K562 (cell line): ENCODE data around the gene C16orf86. TPM values are rescaled to one million over a fixed set of nuclear protein-coding genes. Genes with fewer than 3 reads are reported as not detected.
A peak's percentile ranks its signal among the peaks of the same experiment; 100 is the strongest.

ENCODE experiments used
- ATAC-seq: fragments of 200-7000 bp; cut with Tn5 transposase; 3 replicates; pipeline ENCODE4 v1.9.1; 2020; ENCODE audit warnings: moderate library complexity
- BruUV-seq: library from RNA; stranded (reverse); fragments of 400-500 nt; replicated peaks from 2 replicates; lab custom pipeline; 2021; lab: Mats Ljungman, UMichigan
- CTCF ChIA-PET: fragments of 300-600 bp; formaldehyde crosslinking; extraction: SDS; loops from one replicate; lab custom pipeline; 2021; ENCODE audit warnings: low intra/inter-chr PET ratio; lab: Yijun Ruan, JAX
- POLR2A ChIA-PET: fragments of 300-600, 350-650 bp; sonication (Branson Sonifier 250); formaldehyde crosslinking; extraction: SDS; loops from one replicate; lab custom pipeline; 2021; ENCODE audit warnings: antibody characterized with exemption, inconsistent platforms; lab: Yijun Ruan, JAX
- DNase-seq, 4 experiments: peaks; one replicate each; pipeline versions ENCODE4 v3.0.0 to v3.0.0-alpha.2; 2011 to 2018; ENCODE audit warnings: low spot score in 3 of 4, mixed read lengths in 3 of 4; ENCODE audit errors: extremely low read depth in 1 of 4
- FAIRE-seq: peaks from 2 replicates; lab custom pipeline; 2011; peaks lifted over from hg19 to GRCh38; lab: Jason Lieb, UNC
- H2AFZ ChIP-seq: 2 replicates; pipeline ENCODE4 v1.6.0; 2011; ENCODE audit warnings: low read depth, low read length, control low read depth, inconsistent platforms
- H3K27ac ChIP-seq: fragments of 200-600 bp; 3 replicates; pipeline ENCODE4 v1.8.0; 2011; ENCODE audit warnings: low read depth, mild to moderate bottlenecking, control low read depth, inconsistent platforms, low read length, moderate library complexity, mixed read lengths; ENCODE audit errors: extremely low read depth
- H3K27me3 ChIP-seq, 2 experiments: fragments of 300-600 bp in 1 of 2; 2 replicates in 1 of 2; 3 replicates in 1 of 2; pipeline versions ENCODE4 v1.6.0 to v1.8.0; 2011; ENCODE audit warnings: inconsistent platforms in 2 of 2, low read length in 2 of 2, mild to moderate bottlenecking in 1 of 2, mixed read lengths in 1 of 2, moderate library complexity in 1 of 2; ENCODE audit not compliant: control insufficient read depth in 2 of 2, insufficient read depth in 2 of 2
- H3K36me3 ChIP-seq: fragments of 300-600 bp; 3 replicates; pipeline ENCODE4 v1.8.0; 2011; ENCODE audit warnings: mild to moderate bottlenecking, low read length, inconsistent platforms; ENCODE audit not compliant: control insufficient read depth, insufficient read depth
- H3K4me1 ChIP-seq, 2 experiments: fragments of 200-600 bp in 1 of 2; replicated peaks in 1 of 2; 2 replicates in 1 of 2; 3 replicates in 1 of 2; pipeline versions ENCODE4 v1.5.1 to v1.8.0; 2011; ENCODE audit warnings: inconsistent platforms in 2 of 2, low read length in 2 of 2, mild to moderate bottlenecking in 1 of 2, mixed read lengths in 1 of 2, moderate library complexity in 1 of 2; ENCODE audit not compliant: control insufficient read depth in 2 of 2, insufficient read depth in 2 of 2
- H3K4me2 ChIP-seq: 2 replicates; pipeline ENCODE4 v1.6.1; 2011; ENCODE audit warnings: low read length, control low read depth, inconsistent platforms, mixed read lengths; ENCODE audit not compliant: insufficient read depth
- H3K4me3 ChIP-seq: fragments of 200-600 bp; sonication (generic), shearing (Covaris generic); 2 replicates; pipeline ENCODE4 v1.5.1; 2016; ENCODE audit warnings: control low read depth, inconsistent platforms
- H3K79me2 ChIP-seq: fragments of 200-600 bp; 3 replicates; pipeline ENCODE4 v1.8.0; 2011; ENCODE audit warnings: low read length, inconsistent platforms; ENCODE audit not compliant: control insufficient read depth, insufficient read depth
- H3K9ac ChIP-seq, 2 experiments: 2 replicates each; pipeline versions ENCODE4 v1.6.0 to v1.6.1; 2011; ENCODE audit warnings: low read depth in 2 of 2, low read length in 2 of 2, control low read depth in 1 of 2, inconsistent platforms in 1 of 2, mild to moderate bottlenecking in 1 of 2, mixed read lengths in 1 of 2; ENCODE audit not compliant: insufficient read depth in 1 of 2
- H3K9me1 ChIP-seq: one replicate; pipeline ENCODE4 v1.6.0; 2011; ENCODE audit warnings: inconsistent platforms, mild to moderate bottlenecking, low read length, moderate library complexity; ENCODE audit not compliant: control insufficient read depth, insufficient read depth
- H3K9me3 ChIP-seq: replicated peaks from 2 replicates; pipeline ENCODE4 v1.5.1; 2011; ENCODE audit warnings: low read depth, low read length, inconsistent platforms; ENCODE audit not compliant: control insufficient read depth, insufficient read depth
- H4K20me1 ChIP-seq: replicated peaks from 2 replicates; pipeline ENCODE4 v1.6.1; 2011; ENCODE audit warnings: low read length, inconsistent platforms, mixed read lengths; ENCODE audit not compliant: control insufficient read depth, insufficient read depth
- CBFA2T2 ChIP-seq: fragments of 450-650 bp; conservative IDR thresholded peaks from 2 replicates; pipeline ENCODE4 v1.6.1; 2017; ENCODE audit warnings: mild to moderate bottlenecking
- CBFA2T3 ChIP-seq: fragments of 450-650 bp; IDR thresholded peaks from 2 replicates; pipeline ENCODE4 v1.6.1; 2017
- GTF2A2 ChIP-seq: IDR thresholded peaks from 2 replicates; pipeline ENCODE4 v1.6.1; 2016; ENCODE audit warnings: mild to moderate bottlenecking, missing genetic modification characterization, missing compliant biosample characterization
- NCOR1 ChIP-seq: fragments of 450-650 bp; IDR thresholded peaks from 2 replicates; pipeline ENCODE4 v1.6.1; 2016; ENCODE audit warnings: mild to moderate bottlenecking, moderate library complexity
- TAL1 ChIP-seq: fragments of 450-650 bp; IDR thresholded peaks from 2 replicates; pipeline ENCODE4 v1.6.1; 2016; ENCODE audit warnings: mild to moderate bottlenecking
- ZNF23 ChIP-seq: fragments of 250-450 bp; sonication (Bioruptor Pico); IDR thresholded peaks from 2 replicates; pipeline ENCODE4 v1.4.0; 2020; ENCODE audit warnings: mild to moderate bottlenecking
- WGBS: fragments of 100-300 bp; shearing (Covaris generic); methylation state at CpG from one replicate; pipeline ENCODE4 v1.1.6; 2016; ENCODE audit warnings: low coverage, mixed read lengths; ENCODE audit not compliant: insufficient coverage; ENCODE audit errors: missing lambda C conversion rate; 5-methylcytosine and 5-hydroxymethylcytosine counted together
- in situ Hi-C: fragments of 300-500 bp; cut with MboI; formaldehyde crosslinking; loops from 4 replicates; pipeline ENCODE4 v1.15.0; 2018; ENCODE audit warnings: inconsistent platforms, mixed read lengths
- intact Hi-C: fragments of 100-400 bp; cut with micrococcal nuclease; formaldehyde crosslinking; loops from 2 replicates; pipeline ENCODE4 v1.14.2; 2022
- polyA plus RNA-seq, 8 experiments: library from polyadenylated mRNA; depleted of rRNA in 4 of 8; stranded (reverse) in 5 of 8; unstranded in 3 of 8; fragments of >200 nt; fragmentation: Nextera tagmentation in 2 of 8; fragmentation: Illumina TruSeq in 1 of 8; extraction: Ambion mirVana in 2 of 8; extraction: Trizol in 1 of 8; gene quantifications; 2 replicates each; pipeline versions ENCODE4 v1.2.1 to v1.2.3, GENCODE V29; 2011 to 2014; ENCODE audit warnings: inconsistent platforms in 1 of 8, missing spikeins in 1 of 8
- total RNA-seq, 7 experiments: library from RNA; depleted of rRNA in 6 of 7; stranded (reverse); fragments of >200 nt in 6 of 7; fragmentation: Illumina TruSeq in 2 of 7; extraction: Trizol in 2 of 7; gene quantifications; 2 replicates each; pipeline versions ENCODE4 v1.2.1 to v1.2.3, GENCODE V29; 2011 to 2021; ENCODE audit warnings: low replicate concordance in 1 of 7
- TF ChIP-seq, protein P1 (sequence below): fragments of 250-450 bp; sonication (Bioruptor Pico); IDR thresholded peaks from 2 replicates; pipeline ENCODE4 v1.8.0; 2021; ENCODE audit warnings: moderate library complexity, mild to moderate bottlenecking, inconsistent platforms

C16orf86 gene
- total and polyA plus RNA-seq, 9 of the 15 experiments (the other 6 are each of a cell fraction or from before 2014, with no cell fraction given): 0.13 to 1.2 (median 0.27) TPM; not detected in 3

DNA sequence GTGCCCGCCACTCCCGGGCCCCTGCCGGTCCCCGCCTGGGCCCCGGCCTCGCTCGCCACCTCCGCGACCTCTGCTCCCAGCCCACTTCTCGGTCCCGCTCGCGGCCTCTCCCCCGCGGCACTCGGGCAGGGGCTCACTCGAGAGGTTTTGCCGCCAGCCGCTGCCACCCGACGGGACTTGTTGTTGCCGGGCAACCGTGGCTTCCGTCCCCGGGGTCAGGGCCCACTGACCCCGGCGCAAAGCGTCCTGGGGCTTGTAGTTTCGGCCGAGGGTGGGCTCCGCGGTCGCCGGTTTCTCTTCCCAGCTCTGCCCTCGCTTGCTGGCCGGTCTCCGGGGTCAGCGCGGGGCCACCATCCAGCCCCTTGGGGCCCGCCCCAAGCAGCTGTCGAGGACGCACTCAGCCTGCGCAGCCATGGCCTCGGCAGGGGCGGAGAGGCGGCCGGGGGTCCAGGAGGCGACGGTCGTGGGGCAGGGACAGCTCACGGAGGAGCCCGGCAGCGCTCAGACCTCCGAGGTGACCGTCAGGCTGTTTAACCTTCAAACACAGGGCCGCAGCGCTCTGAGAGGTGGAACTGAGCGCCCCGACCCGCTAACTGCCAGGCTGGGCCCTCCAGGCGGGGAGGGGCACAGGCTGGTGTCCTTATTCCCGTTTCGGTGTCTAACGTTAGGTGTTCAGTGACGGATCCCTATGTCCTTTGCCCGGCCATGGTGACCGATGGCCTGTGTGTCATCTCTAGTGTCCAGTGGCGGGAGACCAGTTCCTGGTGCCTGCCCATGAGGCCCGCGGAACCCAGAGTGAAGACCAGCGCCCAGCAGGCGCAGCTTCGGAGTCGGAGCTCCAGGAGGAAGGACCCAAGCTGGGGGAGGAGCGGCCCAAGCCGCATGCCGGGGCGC is at the start of gene C16orf86, which contains the start of gene ENKD1 (continued):
- TF ChIP-seq, protein P1, sequence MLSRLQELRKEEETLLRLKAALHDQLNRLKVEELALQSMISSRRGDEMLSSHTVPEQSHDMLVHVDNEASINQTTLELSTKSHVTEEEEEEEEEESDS (CRISPR knock-in tag): no peak

DNA sequence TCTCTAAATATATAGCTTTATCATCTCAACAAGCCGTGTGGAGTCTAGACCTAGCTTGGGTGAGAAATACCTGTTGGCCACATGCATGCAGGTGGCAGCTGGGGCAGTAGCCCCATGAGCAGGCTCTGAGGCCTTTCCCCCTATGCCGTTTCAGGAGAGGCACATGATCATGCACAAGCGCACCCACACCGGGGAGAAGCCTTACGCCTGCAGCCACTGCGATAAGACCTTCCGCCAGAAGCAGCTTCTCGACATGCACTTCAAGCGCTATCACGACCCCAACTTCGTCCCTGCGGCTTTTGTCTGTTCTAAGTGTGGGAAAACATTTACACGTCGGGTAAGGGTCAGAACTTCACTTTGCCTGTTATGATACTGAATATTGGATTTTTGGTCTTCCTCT is 38.4 kb upstream of the C16orf86 start:
- WGBS: 89% methylated on average over 14 of the region's 14 CpGs
- Histone ChIP-seq H3K9me1 (no peaks in the 10 kb centered on the region), H3K27ac (no peak overlapping the region), H4K20me1 (no peaks in the 10 kb centered on the region), H3K4me1 (no peaks in the 10 kb centered on the region; a peak in 2 of 5 replicates), H3K79me2 (no peaks in the 10 kb centered on the region), H3K9ac (0 out of 4 replicates have a peak overlapping the region, but pooled peaks of 1 of the 2 experiments have one; percentile 22), H3K36me3 (peaks cover 80% of the 10 kb centered on the region), H3K27me3 (no peaks in the 10 kb centered on the region), H3K4me2 (no peak overlapping the region), H2AFZ (no peak overlapping the region), H3K4me3 (no peak overlapping the region), H3K9me3 (no peaks in the 10 kb centered on the region)
- DNase-seq: no peak
- ChIA-PET CTCF (no interaction called here), POLR2A (interaction anchor here (1.0 kb wide), 1 partner anchor 15 kb away, joined by 3 read pairs; no protein-coding TSS in a partner anchor)
- ATAC-seq: no peak; the same call in 2 of the 3 replicates
- TF ChIP-seq GTF2A2 (tag): no peak
- TF ChIP-seq ZNF23 (CRISPR knock-in tag): no peak
- TF ChIP-seq CBFA2T3: peak; percentile 26; the same call in 1 of the 2 replicates
- TF ChIP-seq NCOR1: no peak
- TF ChIP-seq CBFA2T2: peak; percentile 24; the same call in 1 of the 2 replicates
- TF ChIP-seq TAL1: 0 out of 2 replicates have a peak, but pooled peaks have one; percentile 10
- no TSS peak for BruUV-seq
- FAIRE-seq: no peak
- intact Hi-C loops: no loop called here
- in situ Hi-C loops: no loop called here
